GM13977 (cell line): ENCODE measurements around the gene ENKD1.
A peak's percentile ranks its signal among the peaks of the same experiment; 100 is the strongest.

Experiments
- DNase-seq: peaks from one replicate; pipeline ENCODE4 v3.0.0; 2012; ENCODE audit warnings: low spot score
- in situ Hi-C: fragments of 300-500 bp; cut with MboI; formaldehyde crosslinking; loops from one replicate; pipeline ENCODE4 v1.12.0; 2022; ENCODE audit warnings: low sequenced_read_pairs, low pct_unique_long_range_greater_than_20kb, mixed read lengths, inconsistent platforms; ENCODE audit not compliant: unreplicated experiment
- TF ChIP-seq, protein P1 (sequence below): IDR thresholded peaks from 2 replicates; pipeline ENCODE4 v1.5.1; 2012; ENCODE audit warnings: mild to moderate bottlenecking, control low read depth; ENCODE audit not compliant: insufficient read depth; ENCODE audit errors: extremely low read depth, missing control alignments

ENKD1 gene

DNA sequence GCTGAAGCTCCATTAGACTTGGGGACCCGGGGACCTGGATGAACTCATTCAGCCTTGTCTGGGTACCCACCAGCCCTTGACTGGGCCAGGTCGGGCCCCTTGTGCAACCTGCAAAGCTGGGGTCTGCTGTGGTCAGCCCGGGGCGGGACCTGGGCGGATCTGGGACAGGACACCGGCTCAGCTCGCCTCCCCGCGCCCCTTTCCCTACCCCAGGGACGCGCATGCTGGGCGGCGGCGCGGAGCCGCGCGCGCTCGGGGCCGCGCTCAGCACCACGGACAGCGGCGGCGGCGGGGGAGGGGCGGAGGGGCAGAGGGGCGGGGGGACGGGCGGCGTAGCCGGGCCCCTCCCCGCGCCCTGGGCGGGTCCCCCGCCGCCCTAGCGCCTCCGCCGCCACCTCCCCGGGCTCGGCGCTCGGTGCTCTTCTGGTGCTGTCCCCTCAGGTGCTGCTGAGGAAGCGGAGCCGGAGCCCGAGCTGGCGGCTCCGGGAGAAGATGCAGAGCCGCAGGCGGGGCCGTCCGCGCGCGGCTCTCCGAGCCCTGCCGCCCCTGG is 13.9 kb downstream of the ENKD1 start:
- in situ Hi-C loops: loop anchor here (10.0 kb wide), 1 partner anchor 118 kb away; no protein-coding TSS in a partner anchor
- TF ChIP-seq, protein P1, sequence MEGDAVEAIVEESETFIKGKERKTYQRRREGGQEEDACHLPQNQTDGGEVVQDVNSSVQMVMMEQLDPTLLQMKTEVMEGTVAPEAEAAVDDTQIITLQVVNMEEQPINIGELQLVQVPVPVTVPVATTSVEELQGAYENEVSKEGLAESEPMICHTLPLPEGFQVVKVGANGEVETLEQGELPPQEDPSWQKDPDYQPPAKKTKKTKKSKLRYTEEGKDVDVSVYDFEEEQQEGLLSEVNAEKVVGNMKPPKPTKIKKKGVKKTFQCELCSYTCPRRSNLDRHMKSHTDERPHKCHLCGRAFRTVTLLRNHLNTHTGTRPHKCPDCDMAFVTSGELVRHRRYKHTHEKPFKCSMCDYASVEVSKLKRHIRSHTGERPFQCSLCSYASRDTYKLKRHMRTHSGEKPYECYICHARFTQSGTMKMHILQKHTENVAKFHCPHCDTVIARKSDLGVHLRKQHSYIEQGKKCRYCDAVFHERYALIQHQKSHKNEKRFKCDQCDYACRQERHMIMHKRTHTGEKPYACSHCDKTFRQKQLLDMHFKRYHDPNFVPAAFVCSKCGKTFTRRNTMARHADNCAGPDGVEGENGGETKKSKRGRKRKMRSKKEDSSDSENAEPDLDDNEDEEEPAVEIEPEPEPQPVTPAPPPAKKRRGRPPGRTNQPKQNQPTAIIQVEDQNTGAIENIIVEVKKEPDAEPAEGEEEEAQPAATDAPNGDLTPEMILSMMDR: no peak
- no peak for DNase-seq

DNA sequence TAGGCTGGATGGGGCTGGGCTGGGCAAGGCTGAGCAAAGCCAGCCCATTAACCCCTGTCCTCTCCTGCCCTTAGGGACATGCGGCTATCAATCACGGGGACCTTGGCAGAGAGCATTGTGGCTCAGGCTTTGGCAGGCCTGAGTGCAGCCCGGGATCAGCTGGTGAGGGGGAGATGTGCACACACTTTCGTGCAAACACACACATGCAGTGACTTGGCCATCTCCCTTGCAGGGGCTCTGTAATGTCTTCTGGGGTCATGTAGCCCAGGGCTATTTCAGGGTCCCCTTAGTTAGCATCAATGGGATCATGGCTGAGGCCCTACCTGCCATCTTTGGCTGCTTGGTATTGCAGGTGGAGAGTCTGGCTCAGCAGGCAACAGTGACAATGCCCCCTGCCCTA is 14.7 kb downstream of the ENKD1 start:
- TF ChIP-seq, protein P1: no peak
- in situ Hi-C loops: loop anchor here (10.0 kb wide), 1 partner anchor 117 kb away; no protein-coding TSS in a partner anchor

DNA sequence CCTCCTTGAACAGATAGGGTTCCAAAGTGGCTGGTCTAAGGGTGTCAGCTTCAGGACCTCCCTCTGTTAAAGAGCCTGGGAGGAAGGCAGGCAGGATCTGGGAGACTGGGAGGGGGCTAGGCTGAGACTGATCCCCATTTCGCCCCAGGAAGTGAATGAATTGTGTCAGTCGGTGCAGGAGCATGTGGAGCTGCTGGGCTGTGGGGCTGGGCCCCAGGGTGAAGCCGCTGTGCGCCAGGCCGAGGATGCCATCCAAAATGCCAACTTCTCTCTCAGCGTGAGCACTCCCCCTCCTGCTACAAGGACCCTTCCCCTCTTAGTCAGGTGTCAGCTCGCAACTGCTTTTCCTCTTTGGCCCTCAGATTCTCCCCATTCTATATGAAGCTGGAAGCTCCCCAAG is 15.5 kb downstream of the ENKD1 start:
- TF ChIP-seq, protein P1: no peak
- in situ Hi-C loops: loop anchor here (10.0 kb wide), 1 partner anchor 116 kb away; no protein-coding TSS in a partner anchor
- no peak for DNase-seq

More for the DNA sequence above, 14.7 kb downstream of the ENKD1 start:
- no peak for DNase-seq

DNA sequence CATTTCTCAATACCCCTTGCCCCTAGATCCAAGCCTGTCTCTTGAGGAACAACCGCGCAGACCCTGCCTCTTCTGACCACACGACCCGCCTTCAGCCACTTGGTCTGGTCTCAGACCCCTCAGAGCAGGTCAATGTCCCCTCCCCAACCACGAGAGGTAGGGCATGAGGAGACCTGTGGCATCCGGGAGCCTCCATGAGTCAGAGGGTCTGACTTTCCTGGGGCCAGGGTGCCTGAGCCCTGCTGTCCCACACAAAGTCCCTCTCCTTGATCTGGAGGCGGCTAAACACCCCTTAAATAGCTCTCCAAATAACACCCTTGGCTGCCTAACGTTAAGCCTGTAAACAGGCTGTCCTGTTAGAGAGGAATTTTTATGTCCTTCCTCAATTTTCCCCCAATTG is 16.5 kb downstream of the ENKD1 start:
- TF ChIP-seq, protein P1: no peak
- in situ Hi-C loops: loop anchor here (10.0 kb wide), 1 partner anchor 115 kb away; no protein-coding TSS in a partner anchor

DNA sequence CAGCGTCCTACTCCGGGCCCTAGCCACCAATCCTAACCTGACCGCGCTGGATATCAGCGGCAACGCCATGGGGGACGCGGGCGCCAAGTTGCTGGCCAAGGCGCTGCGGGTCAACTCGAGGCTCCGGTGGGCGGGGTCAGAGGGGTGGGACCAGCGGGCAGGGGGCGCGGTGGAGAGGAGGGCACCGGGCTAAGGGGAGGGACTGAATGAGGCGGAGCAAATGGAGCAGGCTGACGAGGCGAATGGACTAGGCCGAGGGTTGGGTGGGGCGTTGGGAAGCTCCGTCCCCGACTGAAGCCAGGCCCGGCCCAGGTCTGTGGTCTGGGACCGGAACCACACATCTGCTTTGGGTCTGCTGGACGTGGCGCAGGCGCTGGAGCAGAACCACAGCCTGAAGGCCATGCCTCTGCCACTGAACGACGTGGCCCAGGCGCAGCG is 17.0 kb downstream of the ENKD1 start:
- TF ChIP-seq, protein P1: no peak
- DNase-seq: no peak
- in situ Hi-C loops: no loop called here

More for the DNA sequence above, 16.5 kb downstream of the ENKD1 start:
- DNase-seq: no peak

DNA sequence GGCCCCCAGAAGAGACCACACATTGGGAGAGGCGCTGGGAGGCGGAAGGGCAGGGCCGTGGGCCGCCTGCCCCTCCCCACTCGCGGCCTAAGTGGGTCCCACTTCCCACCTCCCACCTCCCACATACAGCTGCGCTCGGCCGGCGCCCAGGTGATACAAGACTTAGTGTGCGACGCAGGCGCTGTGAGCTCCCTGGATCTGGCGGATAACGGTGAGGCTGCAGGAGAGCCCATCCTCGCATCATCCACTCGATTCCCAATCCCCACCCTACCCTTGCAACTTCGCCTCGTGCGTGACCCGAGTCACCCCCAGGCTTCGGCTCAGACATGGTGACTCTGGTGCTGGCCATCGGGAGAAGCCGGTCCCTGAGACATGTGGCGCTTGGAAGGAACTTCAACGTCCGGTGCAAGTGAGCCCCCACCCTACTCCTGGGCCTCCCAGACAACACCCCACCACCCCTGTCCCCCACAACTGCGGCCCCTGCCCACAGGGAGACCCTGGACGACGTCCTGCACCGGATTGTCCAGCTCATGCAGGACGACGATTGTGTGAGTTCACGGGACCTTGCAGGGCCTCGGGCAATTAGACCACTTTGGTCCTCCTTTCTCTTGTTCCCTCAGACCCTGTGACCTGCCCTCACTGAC is 17.7 kb downstream of the ENKD1 start:
- peak; percentile 23 for DNase-seq
- in situ Hi-C loops: no loop called here
- TF ChIP-seq, protein P1: no peak
